NCI-H2107 treated with DMSO at 0.1 percent for 48 hours (cell line): Measurements from ENCODE around the gene PAEP.
A peak's percentile ranks its signal among the peaks of the same experiment; 100 is the strongest.
"Not testable (repeated sequence)": the region's sequence is repeated elsewhere in the genome, so short reads cannot be mapped to it uniquely, and the experiment has no call there.

ENCODE experiments used
- DNase-seq: peaks from one replicate; lab custom pipeline; 2025; ENCODE audit not compliant: unreplicated experiment; lab: John Stamatoyannopoulos, UW

PAEP gene

DNA sequence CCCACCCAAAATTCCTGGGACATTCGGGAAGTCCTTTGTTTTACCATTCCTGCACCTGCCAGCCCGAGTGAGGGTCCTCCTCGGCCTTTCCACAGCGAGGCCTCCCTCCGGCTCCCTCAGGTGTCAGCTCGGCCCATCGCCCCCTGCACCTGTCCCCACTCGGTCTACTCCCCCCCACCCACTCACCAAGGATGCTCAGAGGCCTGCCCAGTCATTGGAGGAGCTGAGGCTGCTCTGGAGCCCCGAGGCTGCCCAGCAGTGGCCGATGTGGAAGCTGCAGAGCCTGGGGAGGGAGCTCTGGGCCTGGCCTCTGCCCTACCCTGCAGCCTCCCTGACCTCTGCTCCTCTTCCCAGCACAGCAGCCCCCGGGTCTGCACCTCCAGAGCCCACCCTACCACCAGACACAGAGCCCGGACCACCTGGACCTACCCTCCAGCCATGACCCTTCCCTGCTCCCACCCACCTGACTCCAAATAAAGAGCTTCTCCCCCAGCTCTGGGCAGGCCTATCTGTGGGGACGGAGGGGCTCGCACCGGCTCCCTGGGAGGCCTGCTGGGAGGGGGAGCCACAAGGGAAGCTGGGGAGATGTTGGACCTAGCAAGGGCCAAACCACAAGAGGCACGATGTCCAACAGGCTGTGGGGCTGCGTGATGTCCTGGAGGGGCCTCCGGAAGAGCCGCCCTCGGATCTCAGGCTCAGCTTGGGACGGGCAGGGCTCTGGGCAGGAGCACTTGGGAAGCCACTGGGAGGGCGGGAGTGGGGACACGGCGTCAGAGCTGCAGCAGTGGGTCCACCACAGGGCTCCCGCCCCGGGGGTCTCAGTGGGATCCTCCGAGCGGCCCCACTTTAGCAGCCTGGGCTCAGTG lies 11.8 kb upstream of the PAEP start:
- DNase-seq: not testable (repeated sequence)

DNA sequence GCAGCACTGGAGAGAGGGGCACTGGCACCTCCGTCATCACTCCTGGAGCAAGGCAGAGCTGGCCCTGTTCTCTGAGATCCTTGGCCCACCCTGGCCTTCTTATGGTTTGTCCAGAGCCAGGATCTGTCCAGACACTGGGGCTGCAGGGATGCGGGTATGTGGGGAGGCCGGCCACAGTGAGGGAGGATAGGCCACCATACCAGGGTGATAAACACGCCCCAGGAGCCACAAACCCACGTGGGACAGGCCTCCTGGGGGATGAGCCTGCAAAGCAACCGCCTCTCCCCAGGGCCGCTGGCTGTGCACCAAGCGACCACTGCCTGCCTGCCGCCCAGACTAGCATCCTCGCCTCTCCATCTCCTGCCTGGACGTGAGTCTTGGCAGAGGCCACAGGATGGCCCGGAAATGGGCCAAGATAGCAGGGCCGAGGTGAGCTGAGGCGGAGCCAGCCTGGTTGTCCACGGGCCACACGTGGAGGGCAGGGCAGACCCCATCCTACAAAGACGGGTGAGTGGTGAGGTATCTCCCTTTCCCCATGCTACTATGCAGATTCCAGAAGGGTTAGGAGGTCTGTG lies 11.1 kb upstream of the PAEP start:
- no peak for DNase-seq

DNA sequence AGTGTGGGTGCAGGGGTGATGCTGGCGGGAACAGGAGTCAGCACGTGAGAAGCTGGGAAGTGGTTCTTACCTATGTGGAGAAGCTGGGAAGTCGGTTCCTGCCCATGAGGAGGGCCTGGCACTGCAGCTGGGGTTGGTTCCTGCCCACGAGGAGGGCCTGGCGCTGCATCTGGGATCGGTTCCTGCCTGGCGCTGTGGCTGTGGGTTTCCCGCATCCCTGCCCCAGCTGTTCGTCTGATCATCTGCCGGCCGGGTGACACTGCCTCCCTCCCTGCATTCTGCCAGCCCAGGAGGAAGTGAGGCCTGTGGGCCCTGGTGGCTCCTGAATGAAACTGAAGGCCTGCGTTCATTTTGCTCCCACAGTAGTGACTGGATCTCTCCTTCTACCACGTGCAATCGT lies 10.5 kb upstream of the PAEP start:
- no peak for DNase-seq

DNA sequence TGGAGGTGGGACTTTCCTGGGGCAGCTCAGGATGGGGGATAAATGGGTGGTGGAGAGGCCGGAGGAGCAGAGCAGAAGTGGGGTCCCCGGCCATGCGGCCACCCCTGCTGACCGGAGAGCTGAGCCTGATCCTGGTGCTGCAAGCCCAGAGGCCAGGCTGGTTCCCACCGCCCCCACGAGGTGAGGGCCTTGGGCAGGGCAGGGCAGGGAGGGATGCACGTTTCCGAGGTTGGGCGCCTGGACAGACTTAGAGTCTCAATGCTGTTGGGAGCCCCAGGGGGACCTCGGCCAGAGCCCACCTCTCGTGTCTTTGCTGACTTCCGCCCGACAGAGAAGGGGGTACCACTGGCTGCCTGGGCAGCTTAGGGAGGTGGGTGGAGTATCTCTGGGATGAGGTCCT lies 10.1 kb upstream of the PAEP start:
- DNase-seq: no peak

DNA sequence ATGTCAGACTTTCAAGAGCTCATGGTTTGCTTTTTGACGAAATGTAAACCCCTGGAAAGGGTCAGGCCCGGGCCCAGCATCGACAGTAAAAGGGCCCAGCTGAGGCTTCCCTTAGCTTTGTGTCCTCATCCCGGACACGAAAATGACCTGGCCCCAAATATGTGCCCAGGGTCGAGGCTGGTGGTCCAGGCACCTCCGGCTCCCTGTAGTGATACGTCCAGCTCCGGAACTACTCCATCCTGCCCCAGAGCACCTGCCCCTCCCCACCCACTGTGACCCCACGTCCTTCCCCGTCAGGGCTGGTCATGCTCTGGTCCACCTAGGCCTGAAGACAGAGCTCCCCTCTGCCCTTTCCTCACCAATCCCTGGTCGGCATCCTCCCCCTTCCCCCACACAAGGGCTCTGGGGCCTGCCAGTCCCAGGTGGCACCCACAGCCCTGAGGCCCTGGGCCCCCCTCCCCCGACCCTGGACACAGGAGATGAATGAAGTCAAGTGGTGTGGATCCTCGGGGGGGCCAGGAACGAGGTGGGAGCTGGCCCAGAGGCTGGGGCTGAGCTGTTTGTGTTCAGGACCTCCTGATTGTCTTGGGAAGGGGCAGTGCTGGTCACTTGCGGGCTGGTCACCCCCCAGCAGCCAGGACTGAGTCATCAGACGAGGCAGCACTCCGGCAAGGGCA lies 9.4 kb upstream of the PAEP start:
- DNase-seq: no peak

DNA sequence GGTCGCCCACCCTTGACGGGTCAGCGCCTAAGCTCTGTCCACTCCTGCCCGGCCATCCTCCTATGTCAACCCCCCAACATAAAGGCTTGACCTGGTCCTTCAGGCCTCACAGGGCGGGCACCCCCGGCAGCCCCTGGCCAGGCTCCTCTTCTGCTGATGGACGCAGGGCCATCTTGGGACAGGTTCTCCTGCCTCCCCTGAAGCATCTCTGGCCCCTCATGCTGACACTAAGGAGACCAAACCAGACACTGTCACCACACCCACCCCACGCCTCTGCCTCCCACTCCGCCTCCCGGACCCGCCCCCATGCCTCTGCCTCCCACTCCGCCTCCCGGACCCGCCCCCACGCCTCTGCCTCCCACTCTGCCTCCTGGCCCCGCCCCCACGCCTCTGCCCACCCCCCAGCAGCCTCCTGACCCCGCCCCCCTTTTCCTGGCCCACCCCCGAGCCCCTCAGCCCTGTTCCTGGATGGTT lies 8.8 kb upstream of the PAEP start:
- no peak for DNase-seq

DNA sequence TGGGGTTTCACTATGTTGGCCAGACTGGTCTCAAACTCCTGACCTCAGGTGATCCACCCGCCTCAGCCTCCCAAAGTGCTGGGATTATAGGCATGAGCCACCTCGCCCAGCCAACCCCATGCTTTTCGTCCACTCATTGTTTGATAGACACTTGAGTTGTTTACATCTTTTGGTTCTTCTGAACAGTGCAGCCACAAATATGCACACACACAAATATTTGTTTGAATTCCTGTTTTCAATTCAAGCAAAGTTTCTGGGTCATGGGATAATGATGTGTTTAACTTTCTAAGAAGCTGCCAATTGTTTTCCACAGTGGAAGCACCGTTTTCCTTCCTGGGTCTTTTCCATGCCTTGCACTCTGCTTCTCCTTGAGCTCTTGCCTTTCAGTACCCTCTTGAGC lies 6.8 kb upstream of the PAEP start:
- no peak for DNase-seq

DNA sequence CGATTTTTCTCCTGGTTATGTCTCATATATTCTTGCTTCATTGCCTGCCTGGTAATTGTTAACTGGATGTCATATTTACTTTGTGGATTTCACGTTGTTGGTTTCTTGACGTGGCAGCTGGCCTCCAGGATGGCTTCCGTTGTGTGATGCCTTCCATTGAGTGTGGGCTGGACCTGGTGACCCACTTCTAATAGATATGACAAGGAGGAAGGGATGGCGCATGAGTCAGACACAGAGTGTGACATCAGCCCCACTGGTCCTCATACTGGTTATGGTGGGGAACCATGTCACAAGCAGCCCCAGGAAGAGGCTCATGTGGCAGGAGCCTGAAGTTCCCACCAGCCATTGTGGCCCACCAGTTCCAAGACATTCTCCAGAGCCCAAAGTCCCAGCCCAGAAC lies 6.4 kb upstream of the PAEP start:
- no peak for DNase-seq

DNA sequence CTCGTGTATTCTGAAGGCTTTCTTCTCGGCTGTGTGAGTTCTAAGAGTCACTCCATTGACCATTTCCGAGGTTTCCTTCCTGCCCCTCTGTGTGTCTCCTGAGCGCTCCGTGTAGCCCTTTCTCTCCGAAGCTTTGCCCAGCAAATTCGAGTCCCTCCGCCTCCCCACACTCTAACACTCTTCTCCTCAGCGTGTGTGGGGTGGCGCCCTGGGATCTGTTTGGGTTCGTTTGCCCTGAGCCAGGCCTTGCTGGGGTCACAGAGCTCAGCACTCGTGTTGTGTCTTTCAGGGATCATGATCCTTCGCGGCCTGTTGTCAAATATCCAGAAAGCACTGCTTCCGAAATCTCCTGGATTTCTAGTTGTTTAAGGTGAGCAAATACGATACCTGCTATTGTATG lies 5.6 kb upstream of the PAEP start:
- DNase-seq: no peak

DNA sequence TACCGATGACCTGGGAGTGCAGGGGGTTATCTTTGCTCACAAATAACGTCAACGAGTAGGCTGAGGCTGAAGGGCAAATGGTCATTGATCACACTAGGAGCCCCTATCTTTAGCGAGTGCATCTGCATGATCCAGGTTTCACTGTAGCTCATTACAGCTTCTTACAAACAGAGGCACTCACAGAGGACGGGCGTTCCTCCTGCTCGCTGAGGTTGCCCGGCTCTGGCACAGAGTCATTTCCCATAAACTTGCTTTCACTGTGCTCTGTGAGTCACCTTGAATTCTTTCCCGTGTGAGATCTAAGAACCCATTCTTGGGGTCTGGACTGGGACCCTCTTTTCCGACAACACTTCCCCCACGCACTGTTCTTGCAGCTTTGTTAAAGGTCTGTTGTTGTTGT lies 1.9 kb upstream of the PAEP start:
- no peak for DNase-seq

DNA sequence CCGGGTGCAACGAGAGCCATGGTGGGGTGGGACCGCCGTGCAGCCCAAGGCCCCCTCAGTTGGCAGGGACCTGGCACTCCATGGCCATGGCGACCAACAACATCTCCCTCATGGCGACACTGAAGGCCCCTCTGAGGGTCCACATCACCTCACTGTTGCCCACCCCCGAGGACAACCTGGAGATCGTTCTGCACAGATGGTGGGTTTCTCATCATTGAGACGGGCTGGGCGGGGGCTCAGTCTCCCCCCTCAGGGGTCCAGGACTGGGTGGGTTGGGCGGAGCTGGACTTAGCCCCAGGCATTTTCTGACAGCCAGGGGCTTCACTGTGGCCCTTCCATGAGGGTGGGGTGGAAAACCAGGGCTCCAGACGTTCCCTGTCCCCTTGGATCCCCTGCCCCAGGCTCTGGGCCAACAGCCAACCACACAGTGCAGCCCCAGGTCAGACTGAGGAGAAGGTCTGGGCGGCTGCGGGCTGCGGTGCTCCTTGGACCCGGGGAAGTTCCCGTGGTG lies 734 bp downstream of the PAEP start:
- DNase-seq: no peak

DNA sequence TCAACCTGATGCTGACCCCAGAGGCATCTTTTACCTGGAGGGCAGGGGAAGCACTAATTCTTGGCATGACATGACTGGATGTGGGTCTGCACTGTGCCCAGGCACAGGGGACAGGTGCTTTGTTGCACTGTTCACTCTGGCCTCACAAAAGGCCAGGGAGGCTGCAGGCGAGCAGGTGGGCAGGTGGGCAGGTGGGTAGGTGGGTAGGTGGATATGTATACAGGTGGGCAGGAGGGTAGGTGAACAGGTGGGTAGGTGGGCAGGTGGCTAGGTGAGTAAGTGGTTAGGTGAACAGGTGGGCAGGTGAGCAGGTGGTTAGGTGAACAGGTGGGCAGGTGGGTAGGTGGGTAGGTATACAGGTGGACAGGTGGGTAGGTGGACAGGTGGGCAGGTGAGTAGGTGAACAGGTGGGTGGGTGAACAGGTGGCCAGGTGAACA lies 1.5 kb downstream of the PAEP start:
- no peak for DNase-seq

DNA sequence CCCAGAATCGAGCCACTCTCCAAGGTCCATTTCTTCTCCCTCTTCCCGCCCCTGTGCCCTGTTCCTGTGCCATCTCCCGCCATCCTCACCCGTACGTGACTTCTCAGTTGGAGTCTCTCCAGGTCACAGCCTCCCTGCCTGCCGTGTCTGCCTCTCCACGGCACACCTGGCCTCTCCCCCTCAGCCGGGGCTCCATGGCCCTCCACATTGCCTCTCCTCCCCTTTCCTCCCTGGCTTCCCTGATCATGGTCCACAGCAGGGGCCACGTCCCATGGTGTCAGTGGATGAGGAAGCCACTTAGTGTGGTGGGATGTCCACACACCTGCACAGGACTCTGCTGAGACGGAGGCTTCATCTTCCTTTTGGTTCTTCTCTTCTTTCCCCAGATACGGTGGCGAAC lies 2.3 kb downstream of the PAEP start:
- no peak for DNase-seq

DNA sequence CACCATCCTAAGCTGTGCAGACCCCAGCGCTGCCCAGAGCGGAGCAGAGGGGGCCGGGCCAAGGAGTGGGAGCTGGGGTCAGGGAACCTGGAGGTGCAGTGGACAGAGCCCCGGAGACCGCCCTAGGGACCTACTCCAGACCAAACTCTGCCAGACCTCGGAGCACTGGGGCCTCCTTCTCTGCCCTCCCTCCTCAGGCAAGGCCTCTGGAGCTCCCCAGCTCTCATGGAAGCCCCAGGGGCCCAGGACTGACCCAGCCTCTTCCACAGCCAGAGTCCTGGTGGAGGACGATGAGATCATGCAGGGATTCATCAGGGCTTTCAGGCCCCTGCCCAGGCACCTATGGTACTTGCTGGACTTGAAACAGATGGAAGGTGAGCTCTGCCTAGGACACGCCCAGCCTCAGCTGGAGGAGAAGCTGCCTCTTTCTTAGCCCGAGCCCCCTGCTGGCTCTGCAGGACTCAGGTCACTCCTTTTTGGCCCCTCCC lies 3.6 kb downstream of the PAEP start:
- no peak for DNase-seq

DNA sequence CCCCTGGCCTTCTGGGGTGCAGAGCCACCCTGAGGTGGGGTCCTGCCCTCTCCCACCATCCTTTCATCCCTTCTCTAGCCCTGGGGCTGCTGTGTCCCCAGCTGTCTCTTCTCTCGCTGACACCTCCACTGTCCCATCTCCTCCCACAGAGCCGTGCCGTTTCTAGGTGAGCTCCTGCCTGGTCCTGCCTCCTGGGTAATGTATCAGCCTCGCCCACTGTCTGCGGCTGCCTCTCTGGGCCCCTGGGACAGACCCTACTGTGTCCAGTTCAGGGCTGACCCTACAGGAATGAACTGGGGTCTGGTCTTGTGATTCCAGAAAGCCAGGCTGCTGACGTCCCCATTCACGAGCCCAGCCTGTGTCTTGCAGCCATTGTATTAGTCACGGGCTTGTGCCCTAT lies 4.1 kb downstream of the PAEP start:
- no peak for DNase-seq

DNA sequence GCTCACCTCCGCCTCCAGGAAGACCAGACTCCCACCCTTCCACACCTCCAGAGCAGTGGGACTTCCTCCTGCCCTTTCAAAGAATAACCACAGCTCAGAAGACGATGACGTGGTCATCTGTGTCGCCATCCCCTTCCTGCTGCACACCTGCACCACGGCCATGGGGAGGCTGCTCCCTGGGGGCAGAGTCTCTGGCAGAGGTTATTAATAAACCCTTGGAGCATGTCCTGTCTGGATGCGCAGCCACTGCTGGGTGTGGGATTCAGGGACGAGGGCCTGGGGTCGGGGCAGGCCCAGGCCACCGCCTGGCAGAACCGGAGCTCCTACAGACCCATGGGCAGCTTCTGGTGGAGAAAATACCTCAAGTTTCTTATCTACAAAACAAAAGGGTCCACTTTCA lies 5.0 kb downstream of the PAEP start:
- DNase-seq: no peak

DNA sequence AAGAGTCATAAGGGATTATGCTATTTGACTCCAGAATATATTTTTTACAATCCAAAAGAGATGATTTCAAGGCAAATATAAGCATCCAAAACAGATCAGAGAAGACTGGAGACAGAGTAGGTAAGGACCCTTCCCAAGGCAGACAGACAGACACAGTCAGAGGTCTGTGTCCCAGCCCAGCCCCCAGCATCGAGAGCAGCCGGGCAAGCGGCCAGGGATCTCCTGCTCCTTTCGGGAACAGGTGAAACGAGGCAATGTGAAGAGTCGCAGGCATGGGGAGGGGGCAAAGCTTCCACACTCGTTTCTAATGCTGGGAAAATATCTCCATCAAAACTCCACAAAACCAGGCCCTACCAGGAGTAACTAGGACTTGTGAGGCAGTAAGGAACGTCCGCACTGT lies 5.8 kb downstream of the PAEP start:
- DNase-seq: peak; percentile 22

DNA sequence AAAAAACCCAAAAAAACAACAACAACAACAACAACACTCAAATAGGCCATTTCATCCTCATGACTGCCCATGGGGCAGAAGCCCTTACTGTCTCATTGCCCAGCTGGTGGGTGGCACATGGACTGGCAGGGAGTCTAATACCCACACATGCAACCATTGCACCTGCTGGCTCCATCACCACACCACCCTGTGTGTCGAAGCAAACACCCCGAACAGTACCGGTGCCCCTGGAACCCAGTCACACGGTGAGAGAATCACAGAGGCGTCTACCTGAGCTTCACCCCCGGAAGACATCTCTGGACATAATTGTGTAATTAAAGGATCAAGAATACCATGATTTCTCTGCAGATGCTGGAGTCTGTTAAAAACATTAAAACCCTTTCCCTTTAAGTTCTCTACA lies 6.5 kb downstream of the PAEP start:
- no peak for DNase-seq

DNA sequence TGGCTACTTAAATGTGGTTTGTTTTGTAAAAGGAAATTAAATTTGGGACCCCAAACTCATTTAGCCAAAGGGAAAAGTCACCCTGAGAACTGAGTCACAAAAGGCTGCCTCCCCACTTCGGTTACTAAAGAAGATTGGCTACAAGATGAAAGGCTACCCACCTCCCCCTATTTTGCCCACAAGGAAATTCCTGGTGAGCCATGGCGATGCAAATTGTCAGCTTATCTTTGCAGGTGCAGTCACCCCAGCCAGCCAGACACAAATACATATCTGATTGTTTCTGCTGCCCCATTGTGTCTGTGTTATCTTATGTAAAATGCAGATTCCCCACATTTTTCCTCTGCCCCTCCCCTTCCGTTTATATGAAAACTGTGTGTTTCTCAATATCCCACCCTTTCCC lies 8.9 kb downstream of the PAEP start:
- DNase-seq: no peak

DNA sequence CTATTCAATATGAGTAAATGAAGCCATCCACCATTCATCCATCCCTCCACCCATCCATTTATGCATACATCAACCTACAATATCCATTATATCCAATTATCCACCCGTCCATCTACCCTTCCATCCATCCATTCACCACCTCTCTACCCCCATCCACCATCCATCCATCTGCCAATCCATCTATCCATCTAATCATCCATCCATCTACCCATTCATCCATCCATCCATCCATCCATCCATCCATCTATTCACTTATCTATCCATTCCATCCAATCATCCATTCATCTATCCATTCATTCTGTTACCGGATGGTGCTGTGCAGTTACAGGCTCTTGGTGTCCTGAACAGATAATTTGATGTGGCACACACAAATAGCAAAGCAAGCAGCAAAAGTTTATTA lies 10.7 kb downstream of the PAEP start:
- no peak for DNase-seq

DNA sequence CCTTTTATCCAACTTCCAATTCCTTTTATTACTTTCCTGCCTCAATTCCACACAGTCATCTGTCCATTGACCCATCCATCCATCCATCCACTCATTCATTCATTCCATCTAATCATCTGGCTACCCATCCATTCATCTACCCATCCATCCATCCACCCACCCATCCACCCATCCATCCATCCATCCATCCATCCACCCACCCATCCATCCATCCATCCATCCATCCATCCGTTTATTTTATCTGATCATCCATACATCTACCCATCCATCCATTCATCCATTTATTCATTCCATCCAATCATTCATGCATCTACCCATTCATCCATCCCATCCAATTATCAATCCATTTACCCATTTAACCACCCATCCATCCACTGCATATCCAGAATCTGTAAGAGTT lies 11.6 kb downstream of the PAEP start:
- DNase-seq: no peak

DNA sequence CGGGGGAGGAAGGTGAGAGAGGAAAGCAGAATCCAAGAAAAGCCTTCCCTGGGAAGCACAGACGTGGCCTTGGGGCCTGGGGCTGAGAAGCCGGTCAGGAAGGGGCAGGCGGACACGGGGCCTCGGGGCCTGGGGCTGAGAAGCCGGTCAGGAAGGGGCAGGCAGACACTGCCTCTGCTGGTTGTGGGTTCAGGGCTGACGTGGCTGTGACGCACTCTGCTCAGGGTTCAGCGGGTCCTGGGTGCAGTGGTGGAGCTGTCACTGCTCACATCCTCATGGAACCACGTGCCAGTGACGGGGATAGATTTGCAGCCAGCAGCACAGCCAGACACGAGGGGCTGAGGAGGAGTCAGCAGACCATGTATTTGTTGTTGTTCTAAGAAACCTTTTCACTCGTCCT lies 12.8 kb downstream of the PAEP start:
- no peak for DNase-seq
